ENCODE data around the gene SLC10A7. TPM values are rescaled to one million over a fixed set of nuclear protein-coding genes. Genes with fewer than 3 reads are reported as not detected.

The SLC10A7 gene
- total RNA-seq, 4 donors from 2014 or later, result 5.6 to 12.8 (median 6.8) TPM

GRCh38 chr4:146465628-146466027, 56.1 kb downstream of the SLC10A7 start:
- ATAC-seq, result no peak
- no peaks in the 10 kb centered on the region for H3K36me3 ChIP-seq
- H3K27me3 ChIP-seq, result no peaks in the 10 kb centered on the region
- TF ChIP-seq POLR2AphosphoS5 (IDR thresholded peaks at IDR 0.05), result no peak
- no peak for TF ChIP-seq CTCF (IDR thresholded peaks at IDR 0.05)
- TF ChIP-seq EP300 (IDR thresholded peaks at IDR 0.05), result no peak
- TF ChIP-seq POLR2A (IDR thresholded peaks at IDR 0.05), result no peak
- H3K4me3 ChIP-seq, result no peak overlapping the region
- H3K4me1 ChIP-seq, result no peaks in the 10 kb centered on the region
- no peak overlapping the region for H3K27ac ChIP-seq
- 83 to 100% methylated on average over 1 of the region's 1 CpG for WGBS, 2 donors (ENCODE audit: low coverage in 1 of 2)
- no peaks in the 10 kb centered on the region for H3K9me3 ChIP-seq

DNA sequence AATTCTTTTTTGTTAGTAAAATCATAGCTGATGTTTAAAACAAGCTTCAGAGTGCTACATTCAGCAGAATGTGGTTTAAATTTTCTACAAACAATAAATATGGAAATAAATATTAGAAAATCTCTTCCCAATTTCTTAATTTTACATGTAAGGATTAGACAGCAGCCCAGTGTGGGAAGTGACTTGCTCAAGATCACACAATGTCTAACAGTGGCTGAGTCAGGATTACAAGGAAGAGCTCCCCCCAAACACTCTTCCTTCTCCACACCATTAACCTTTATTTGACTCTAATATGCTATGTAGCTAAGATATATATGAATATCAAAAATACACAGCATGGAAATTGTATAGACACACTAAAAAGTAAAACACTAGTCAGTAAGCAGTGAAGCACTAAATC, 59.5 kb downstream of the SLC10A7 start:
- TF ChIP-seq POLR2A (IDR thresholded peaks at IDR 0.05) (no peak), POLR2AphosphoS5 (IDR thresholded peaks at IDR 0.05) (no peak), EP300 (IDR thresholded peaks at IDR 0.05) (no peak), CTCF (IDR thresholded peaks at IDR 0.05) (no peak)
- H3K27ac ChIP-seq, result no peak overlapping the region
- H3K4me3 ChIP-seq, result no peak overlapping the region
- no peaks in the 10 kb centered on the region for H3K9me3 ChIP-seq
- ATAC-seq, result no peak
- no peaks in the 10 kb centered on the region for H3K36me3 ChIP-seq
- H3K4me1 ChIP-seq, result no peaks in the 10 kb centered on the region
- no peaks in the 10 kb centered on the region for H3K27me3 ChIP-seq

- H3K27ac ChIP-seq, result no peak overlapping the region
- no peak overlapping the region for H3K4me3 ChIP-seq
- 36 to 57% methylated on average over 1 of the region's 1 CpG for WGBS, 2 donors (ENCODE audit: low coverage in 1 of 2)
- H3K9me3 ChIP-seq, result no peaks in the 10 kb centered on the region
- no peaks in the 10 kb centered on the region for H3K4me1 ChIP-seq
- H3K36me3 ChIP-seq, result no peaks in the 10 kb centered on the region
- TF ChIP-seq CTCF (IDR thresholded peaks at IDR 0.05), result no peak
- TF ChIP-seq EP300 (IDR thresholded peaks at IDR 0.05), result no peak
- TF ChIP-seq POLR2A (IDR thresholded peaks at IDR 0.05), result no peak
- TF ChIP-seq POLR2AphosphoS5 (IDR thresholded peaks at IDR 0.05), result no peak
- H3K27me3 ChIP-seq, result no peaks in the 10 kb centered on the region
- ATAC-seq, result no peak
Observed at GRCh38 chr4:146458594-146458993, 63.1 kb downstream of the SLC10A7 start.

- H3K4me1 ChIP-seq, result no peaks in the 10 kb centered on the region
- no peak overlapping the region for H3K4me3 ChIP-seq
- no peaks in the 10 kb centered on the region for H3K27me3 ChIP-seq
- ATAC-seq, result no peak
- no peak for TF ChIP-seq CTCF (IDR thresholded peaks at IDR 0.05)
- TF ChIP-seq EP300 (IDR thresholded peaks at IDR 0.05), result no peak
- H3K27ac ChIP-seq, result no peak overlapping the region
- H3K36me3 ChIP-seq, result no peaks in the 10 kb centered on the region
- no peaks in the 10 kb centered on the region for H3K9me3 ChIP-seq
- WGBS, 2 donors (ENCODE audit: low coverage in 1 of 2), result 83 to 90% methylated on average over 2 of the region's 2 CpGs
Observed at GRCh38 chr4:146456681-146457080, 65.1 kb downstream of the SLC10A7 start.

DNA sequence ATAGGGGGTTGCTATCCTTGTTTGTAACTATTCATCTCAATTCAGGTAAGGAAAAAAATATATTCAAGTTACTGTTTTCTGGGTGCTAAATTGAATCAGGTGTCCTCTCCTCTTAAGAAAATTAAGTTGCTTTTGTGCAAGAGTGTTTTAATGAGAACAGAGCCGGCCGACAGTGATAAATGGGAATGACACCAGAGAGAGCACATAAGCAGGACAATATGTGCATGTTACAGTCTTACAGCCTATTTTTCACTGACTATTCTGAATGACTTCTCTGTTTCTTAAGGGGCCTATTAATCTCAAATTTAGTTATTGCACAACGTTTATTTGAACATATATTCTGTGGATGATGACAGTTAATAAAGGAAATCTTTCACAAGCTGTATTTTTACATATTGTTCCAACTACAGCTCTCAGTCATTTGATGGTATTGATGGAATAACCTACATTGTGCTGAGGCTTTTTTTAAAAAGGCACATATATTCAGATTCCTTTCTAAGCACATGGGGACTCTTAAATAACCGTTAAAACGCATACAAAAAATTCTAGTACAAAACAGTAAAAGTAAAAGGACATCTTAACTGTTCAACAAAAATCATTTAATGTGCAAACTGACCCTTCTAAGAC, 68.4 kb downstream of the SLC10A7 start:
- Histone ChIP-seq H3K9me3 (no peaks in the 10 kb centered on the region), H3K27ac (no peak overlapping the region), H3K36me3 (no peaks in the 10 kb centered on the region), H3K4me1 (no peaks in the 10 kb centered on the region), H3K27me3 (no peaks in the 10 kb centered on the region), H3K4me3 (no peak overlapping the region)
- 61 to 84% methylated on average over 5 of the region's 5 CpGs for WGBS, 2 donors (ENCODE audit: low coverage in 1 of 2)
- no peak for ATAC-seq
- TF ChIP-seq EP300 (IDR thresholded peaks at IDR 0.05) (no peak), POLR2A (IDR thresholded peaks at IDR 0.05) (no peak), CTCF (IDR thresholded peaks at IDR 0.05) (no peak), POLR2AphosphoS5 (IDR thresholded peaks at IDR 0.05) (no peak)
